GM12891 (cell line): ENCODE measurements around the gene SDHB.

ENCODE experiments used
- POLR2A ChIP-seq: IDR thresholded peaks from 2 replicates; pipeline ENCODE4 v1.6.1; 2011; ENCODE audit warnings: low read depth, low read length, control low read depth
- POLR2AphosphoS5 ChIP-seq: IDR thresholded peaks from 2 replicates; pipeline ENCODE4 v1.6.1; 2011; ENCODE audit warnings: low read depth, low read length, control low read depth
- SPI1 ChIP-seq: IDR thresholded peaks from 2 replicates; pipeline ENCODE4 v1.6.1; 2011; ENCODE audit warnings: low read depth, low read length, control low read depth
- TAF1 ChIP-seq: IDR thresholded peaks from 2 replicates; pipeline ENCODE4 v1.6.1; 2011; ENCODE audit warnings: low read depth, low read length, control low read depth

DNA sequence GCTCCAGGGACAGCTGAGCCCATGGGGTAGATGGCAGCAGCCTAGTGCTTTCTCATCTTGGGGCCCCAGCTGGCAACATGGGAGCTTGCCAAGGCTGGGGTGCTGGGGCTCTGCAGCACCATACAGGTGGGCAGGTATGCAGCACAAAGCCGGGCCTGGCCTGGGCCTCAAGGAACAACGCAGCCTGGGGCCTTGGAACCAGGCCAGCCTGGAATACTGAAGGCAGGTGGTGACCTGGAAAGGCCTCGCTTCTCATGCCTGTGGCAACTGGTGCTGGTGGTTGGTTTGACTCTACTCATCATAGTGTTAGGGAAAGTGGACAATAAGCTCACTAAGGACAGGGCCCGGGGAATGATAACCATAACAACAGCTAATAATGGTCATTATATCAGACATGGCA lies 27.0 kb upstream of the SDHB start:
- TF ChIP-seq TAF1 (no peak), POLR2A (no peak), POLR2AphosphoS5 (no peak), SPI1 (no peak)
